CD4-positive, alpha-beta T cell (primary cell): Measurements from ENCODE around the gene NLRP12. TPM values are rescaled to one million over a fixed set of nuclear protein-coding genes. Genes with fewer than 3 reads are reported as not detected.
A peak's percentile ranks its signal among the peaks of the same experiment; 100 is the strongest.

Experiments used
- ATAC-seq: fragments of 200-7000 bp; cut with Tn5 transposase; one replicate; pipeline ENCODE4 v1.10.0; 2022; ENCODE audit warnings: mild to moderate bottlenecking; ENCODE audit not compliant: poor library complexity
- CTCF ChIA-PET: fragments of 350-600 bp; sonication (Branson Sonifier 250); formaldehyde crosslinking; loops from one replicate; lab custom pipeline; 2021; ENCODE audit warnings: antibody characterized with exemption, inconsistent platforms; lab: Charles Lee
- POLR2A ChIA-PET: fragments of 350-600 bp; sonication (Branson Sonifier 250); formaldehyde crosslinking; loops from one replicate; lab custom pipeline; 2021; ENCODE audit warnings: antibody characterized with exemption, inconsistent platforms; lab: Charles Lee
- DNase-seq, 14 experiments: peaks; one replicate each; pipeline ENCODE4 v3.0.0-alpha.2; 2013 to 2020; ENCODE audit warnings: mixed read lengths in 2 of 14
- H3K27ac ChIP-seq, 2 donors: one replicate each; pipeline versions ENCODE4 v1.5.1 to v1.7.0; 2013; ENCODE audit warnings: low read length in 2 of 2, low read depth in 1 of 2, mild to moderate bottlenecking in 1 of 2
- H3K27me3 ChIP-seq, 2 experiments: 1 replicate in 1 of 2; 2 replicates in 1 of 2; pipeline versions ENCODE4 v1.6.1 to v1.7.0; 2013; ENCODE audit warnings: low read length in 2 of 2, control low read depth in 1 of 2, mild to moderate bottlenecking in 1 of 2, moderate library complexity in 1 of 2; ENCODE audit not compliant: insufficient read depth in 2 of 2, control insufficient read depth in 1 of 2
- H3K36me3 ChIP-seq: one replicate; pipeline ENCODE4 v1.6.1; 2013; ENCODE audit warnings: low read length, control low read depth; ENCODE audit not compliant: insufficient read depth
- H3K4me1 ChIP-seq: one replicate; pipeline ENCODE4 v1.6.1; 2013; ENCODE audit warnings: low read length, control low read depth; ENCODE audit not compliant: insufficient read depth
- H3K4me3 ChIP-seq: one replicate; pipeline ENCODE4 v1.5.1; 2013; ENCODE audit warnings: mild to moderate bottlenecking, low read length, moderate library complexity
- H3K9me3 ChIP-seq, 2 experiments: 1 replicate in 1 of 2; 2 replicates in 1 of 2; pipeline versions ENCODE4 v1.6.1 to v1.7.0; 2013; ENCODE audit warnings: low read length in 2 of 2, mild to moderate bottlenecking in 2 of 2, control low read depth in 1 of 2, moderate library complexity in 1 of 2; ENCODE audit not compliant: control insufficient read depth in 1 of 2, insufficient read depth in 1 of 2
- H3K27ac Mint-ChIP-seq: one replicate; pipeline ENCODE4 v1.8.0; 2020; ENCODE audit warnings: mixed read lengths
- H3K27me3 Mint-ChIP-seq: one replicate; pipeline ENCODE4 v1.8.0; 2021; ENCODE audit warnings: mixed read lengths
- H3K36me3 Mint-ChIP-seq: one replicate; pipeline ENCODE4 v1.8.0; 2021; ENCODE audit warnings: low read depth, mixed read lengths
- H3K4me1 Mint-ChIP-seq: one replicate; pipeline ENCODE4 v1.8.0; 2021; ENCODE audit warnings: low read depth, mixed read lengths
- H3K4me3 Mint-ChIP-seq: one replicate; pipeline ENCODE4 v1.8.0; 2020; ENCODE audit warnings: mild to moderate bottlenecking, mixed read lengths
- H3K9me3 Mint-ChIP-seq: one replicate; pipeline ENCODE4 v1.8.0; 2020; ENCODE audit warnings: mixed read lengths
- intact Hi-C, 2 experiments: fragments of 100-400 bp; cut with DNase I in 1 of 2; cut with micrococcal nuclease in 1 of 2; formaldehyde crosslinking; loops; one replicate each; pipeline versions ENCODE4 v1.15.1 to v1.9.0; 2023 to 2025; cut with DNase I, micrococcal nuclease
- total RNA-seq, 174 experiments: library from RNA in 2 of 174; stranded (reverse) in 2 of 174; gene quantifications; one replicate each; pipeline ENCODE4 v1.2.3 and lab custom pipeline; 2021 to 2026
- TF ChIP-seq, protein P1 (sequence below): fragments of 200-600 bp; IDR thresholded peaks from one replicate; pipeline ENCODE4 v1.8.0; 2022; ENCODE audit warnings: antibody characterized with exemption, mild to moderate bottlenecking

NLRP12 gene
- total RNA-seq, 2 experiments from 2014 or later: 0.08 TPM; not detected in 1

DNA sequence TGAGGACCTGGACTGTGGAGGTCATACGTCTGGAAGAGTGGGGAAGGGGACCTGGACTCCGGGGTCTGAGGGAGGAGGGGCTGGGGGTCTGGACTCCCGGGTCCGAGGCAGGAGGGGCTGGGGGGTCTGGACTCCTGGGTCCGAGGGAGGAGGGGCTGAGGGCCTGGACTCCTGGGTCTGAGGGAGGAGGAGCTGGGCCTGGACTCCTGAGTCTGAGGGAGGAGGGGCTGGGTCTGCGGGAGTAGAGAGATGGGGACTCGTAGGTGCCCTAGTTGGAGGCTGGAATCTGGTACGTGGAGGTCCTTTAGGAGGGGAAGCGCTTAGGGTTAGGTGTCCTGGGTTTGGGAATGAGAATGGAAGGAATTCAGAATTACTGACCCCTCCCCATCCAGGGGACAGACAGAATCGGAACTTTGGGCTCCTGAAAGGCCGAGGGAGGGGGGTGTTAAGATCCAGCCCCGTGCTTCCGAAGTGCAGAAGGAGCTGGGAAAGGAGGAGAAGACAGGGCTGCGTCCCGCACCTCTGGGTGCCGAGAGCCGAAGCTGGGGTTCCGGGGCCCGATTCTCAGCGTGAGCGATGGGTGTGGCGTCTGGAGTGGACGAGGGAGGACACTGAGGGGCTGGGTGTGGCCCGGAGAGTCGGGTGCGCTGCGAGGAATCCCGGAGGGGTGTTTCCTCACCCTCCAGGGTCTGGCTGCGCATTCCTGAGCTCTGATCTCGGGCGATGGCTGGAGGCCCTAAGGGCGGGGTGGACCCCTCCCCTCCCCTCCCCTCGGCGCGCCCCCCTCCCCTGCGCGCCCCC is 44.2 kb upstream of the NLRP12 start:
- Mint-ChIP-seq H3K4me1 (peaks cover 54% of the 10 kb centered on the region), H3K9me3 (no peaks in the 10 kb centered on the region), H3K36me3 (peaks cover 44% of the 10 kb centered on the region), H3K4me3 (peak overlapping the region; percentile 99), H3K27me3 (no peaks in the 10 kb centered on the region), H3K27ac (peak overlapping the region; percentile 99)
- peak; percentile 0 for ATAC-seq
- TF ChIP-seq, protein P1, sequence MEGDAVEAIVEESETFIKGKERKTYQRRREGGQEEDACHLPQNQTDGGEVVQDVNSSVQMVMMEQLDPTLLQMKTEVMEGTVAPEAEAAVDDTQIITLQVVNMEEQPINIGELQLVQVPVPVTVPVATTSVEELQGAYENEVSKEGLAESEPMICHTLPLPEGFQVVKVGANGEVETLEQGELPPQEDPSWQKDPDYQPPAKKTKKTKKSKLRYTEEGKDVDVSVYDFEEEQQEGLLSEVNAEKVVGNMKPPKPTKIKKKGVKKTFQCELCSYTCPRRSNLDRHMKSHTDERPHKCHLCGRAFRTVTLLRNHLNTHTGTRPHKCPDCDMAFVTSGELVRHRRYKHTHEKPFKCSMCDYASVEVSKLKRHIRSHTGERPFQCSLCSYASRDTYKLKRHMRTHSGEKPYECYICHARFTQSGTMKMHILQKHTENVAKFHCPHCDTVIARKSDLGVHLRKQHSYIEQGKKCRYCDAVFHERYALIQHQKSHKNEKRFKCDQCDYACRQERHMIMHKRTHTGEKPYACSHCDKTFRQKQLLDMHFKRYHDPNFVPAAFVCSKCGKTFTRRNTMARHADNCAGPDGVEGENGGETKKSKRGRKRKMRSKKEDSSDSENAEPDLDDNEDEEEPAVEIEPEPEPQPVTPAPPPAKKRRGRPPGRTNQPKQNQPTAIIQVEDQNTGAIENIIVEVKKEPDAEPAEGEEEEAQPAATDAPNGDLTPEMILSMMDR: no peak
- Histone ChIP-seq H3K27me3 (no peaks in the 10 kb centered on the region), H3K4me3 (peak overlapping the region; percentile 100), H3K4me1 (peaks cover 67% of the 10 kb centered on the region), H3K9me3 (no peaks in the 10 kb centered on the region), H3K36me3 (peaks cover 13% of the 10 kb centered on the region), H3K27ac (peak overlapping the region; percentile 97 to 100)
- intact Hi-C loops: loop anchor here (5.0 to 10.0 kb wide), 6 partner anchors 109 to 597 kb away; partner anchors contain the start of genes LENG9 (in 2 of the 2), NDUFA3 (in 1 of the 2), OSCAR (in 1 of the 2) and PRPF31 (in 1 of the 2)
- POLR2A ChIA-PET: interaction anchor here (0.8 to 3.8 kb wide), 11 partner anchors 9 to 1679 kb away, joined by 3 to 71 read pairs (median 7); partner anchors contain the start of genes CNOT3, LENG8, MBOAT7 and PPP2R1A
- DNase-seq: peak in 9 of 14 experiments; percentile 28 to 76 (median 45)
- CTCF ChIA-PET: interaction anchor here (0.7 to 3.0 kb wide), 3 partner anchors 14 to 75 kb away, joined by 3 to 17 read pairs (median 6); partner anchors contain the start of gene PRKCG

DNA sequence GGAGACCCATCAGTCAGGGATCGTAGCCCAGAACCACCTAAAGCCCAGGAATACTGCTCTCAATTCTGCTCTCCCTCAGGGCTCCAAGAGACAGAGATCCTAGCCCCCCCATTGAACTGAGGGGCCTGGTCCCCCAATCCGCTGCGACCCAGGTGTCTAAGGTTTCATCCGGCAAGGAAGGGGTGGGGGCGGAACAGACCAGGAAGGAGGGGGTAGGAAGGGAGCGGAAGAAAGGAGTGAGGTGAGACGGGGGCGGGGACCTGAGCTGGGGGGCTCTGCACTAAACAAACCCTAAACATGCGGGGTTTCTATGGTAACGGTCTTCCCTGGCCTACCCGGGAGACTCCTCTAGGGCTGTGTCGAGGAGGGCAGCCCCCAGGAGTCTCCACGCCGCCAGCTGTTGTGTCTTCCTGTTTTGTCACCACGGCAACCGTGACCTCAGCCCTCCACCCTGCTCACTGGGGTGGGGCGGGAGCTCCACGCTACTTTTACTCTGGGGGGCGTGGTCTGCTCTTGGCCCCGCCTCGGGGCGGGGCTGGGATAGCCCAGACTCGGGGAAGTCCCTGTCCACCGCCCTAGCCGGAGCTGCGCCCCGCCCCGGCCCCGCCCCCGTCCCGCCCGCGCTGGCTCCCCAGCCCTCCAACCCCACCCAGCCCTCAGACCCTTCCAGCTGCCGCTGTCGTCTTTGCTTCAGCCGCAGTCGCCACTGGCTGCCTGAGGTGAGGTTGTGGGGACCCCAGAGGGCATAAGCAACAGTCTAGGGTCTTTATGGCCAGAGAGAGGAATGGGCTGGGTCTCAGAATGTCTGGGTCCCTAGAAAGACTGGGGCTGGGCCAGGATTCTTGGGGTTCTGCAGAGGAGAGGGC is 43.3 kb upstream of the NLRP12 start, which contains the start of gene MYADM:
MYADM (plus strand) TSS at position 659 of the 866 bp plus-strand sequence. CDS start 5,647 bp downstream, outside the sequence.
- Histone ChIP-seq H3K4me3 (peak within 1 kb of the TSS; percentile 100), H3K36me3 (peaks cover 6% of the 10 kb centered on the region), H3K27me3 (no peaks in the 10 kb centered on the region), H3K4me1 (peaks cover 59% of the 10 kb centered on the region), H3K27ac (peak within 1 kb of the TSS; percentile 97 to 100), H3K9me3 (no peaks in the 10 kb centered on the region)
- peak; percentile 75 for ATAC-seq
- H3K27me3 Mint-ChIP-seq: no peaks in the 10 kb centered on the region
- peak; percentile 99 to 100 (median 100) for DNase-seq
- H3K4me3 Mint-ChIP-seq: peak within 1 kb of the TSS; percentile 99
- no peaks in the 10 kb centered on the region for H3K9me3 Mint-ChIP-seq
- H3K36me3 Mint-ChIP-seq: peaks cover 35% of the 10 kb centered on the region
- ChIA-PET POLR2A (interaction anchor here (0.6 to 3.8 kb wide), 16 partner anchors 10 to 1678 kb away, joined by 3 to 71 read pairs (median 4); partner anchors contain the start of genes CNOT3, LENG8, MBOAT7 and PPP2R1A), CTCF (interaction anchor here (0.7 to 3.0 kb wide), 5 partner anchors 15 to 157 kb away, joined by 3 to 17 read pairs (median 3); partner anchors contain the start of gene PRKCG)
- TF ChIP-seq, protein P1: no peak
- peak within 1 kb of the TSS; percentile 99 for H3K27ac Mint-ChIP-seq
- peaks cover 46% of the 10 kb centered on the region for H3K4me1 Mint-ChIP-seq
- intact Hi-C loops: loop anchor here (1.0 to 10.0 kb wide), 9 partner anchors 15 to 597 kb away; partner anchors contain the start of genes LENG9 (in 2 of the 2), NDUFA3 (in 2 of the 2), OSCAR (in 1 of the 2) and PRKCG (in 1 of the 2)
